Measurements from ENCODE around the gene TNS1. TPM values are rescaled to one million over a fixed set of nuclear protein-coding genes. Genes with fewer than 3 reads are reported as not detected.

TNS1 gene
- total RNA-seq, 2 donors from 2014 or later, result 1,255 to 1,508 TPM

Small RNAs within 50 kb of the gene (microRNA-seq; reads per million reads assigned to microRNA genes)
- 0.78 to 1.6 reads per million in 2 donors for gene MIR6809 (ENCODE audit: borderline microRNAs expressed in 2 of 2)

Other genes with a start within 250 kb of the TNS1 start
- under 1 TPM in 1 of 2 donors, not detected in 1; 0.14 TPM for gene RUFY4, start 66.3 kb upstream of the TNS1 start, total RNA-seq
- gene CXCR2, start 123.0 kb upstream of the TNS1 start, total RNA-seq, result 1 to 10 TPM; 2.0 to 2.5 TPM
- gene CXCR1, start 164.0 kb upstream of the TNS1 start, total RNA-seq, result 1 to 10 TPM; 1.1 to 2.5 TPM
- gene ARPC2, start 214.2 kb upstream of the TNS1 start, total RNA-seq, result 100 to 1,000 TPM; 258 to 291 TPM